Activated CD4-positive, alpha-beta T cell treated with anti-CD3 and anti-CD28 coated beads for 4 hours (primary cell): ENCODE data around the gene CDC34.

ENCODE experiments used
- DNase-seq, 2 donors: peaks; one replicate each; pipeline ENCODE4 v3.0.0-alpha.2; 2020

Gene CDC34

GRCh38 chr19:543910-544608 is 12.5 kb downstream of the CDC34 start, which contains the start of gene GZMM:
TSS of gene GZMM (plus strand) at chr19:544053. CDS start at chr19:544072, 19 bp downstream.
- DNase-seq, result peak; percentile 69 to 75

GRCh38 chr19:547117-547516 is 15.6 kb downstream of the CDC34 start:
- DNase-seq, result no peak

- DNase-seq, result no peak
Observed at GRCh38 chr19:547836-548720, 16.5 kb downstream of the CDC34 start.

- DNase-seq, result no peak
Observed at GRCh38 chr19:548886-549830, 17.6 kb downstream of the CDC34 start.

GRCh38 chr19:554817-555216 is 23.3 kb downstream of the CDC34 start:
- no peak for DNase-seq

GRCh38 chr19:555474-555808 is 23.9 kb downstream of the CDC34 start:
- no peak for DNase-seq

- no peak for DNase-seq
Observed at GRCh38 chr19:556611-557382, 25.2 kb downstream of the CDC34 start.

- no peak for DNase-seq
Observed at GRCh38 chr19:558770-559439, 27.3 kb downstream of the CDC34 start.

GRCh38 chr19:560121-560520 is 28.6 kb downstream of the CDC34 start:
- DNase-seq, result no peak

- DNase-seq, result no peak
Observed at GRCh38 chr19:566403-566802, 34.8 kb downstream of the CDC34 start.

GRCh38 chr19:566844-567243 is 35.3 kb downstream of the CDC34 start:
- DNase-seq, result no peak

- no peak for DNase-seq
Observed at GRCh38 chr19:567296-567900, 35.8 kb downstream of the CDC34 start.

- DNase-seq, result no peak
Observed at GRCh38 chr19:570251-570686, 38.7 kb downstream of the CDC34 start.

- peak in 1 of 2 donors; percentile 26 for DNase-seq
Observed at GRCh38 chr19:570937-571565, 39.5 kb downstream of the CDC34 start.

GRCh38 chr19:571566-571974 is 40.0 kb downstream of the CDC34 start:
- DNase-seq, result no peak

GRCh38 chr19:572140-572742 is 40.7 kb downstream of the CDC34 start, which contains the start of gene BSG:
TSS of gene BSG (plus strand) at chr19:572596. CDS start at chr19:572635, 39 bp downstream.
- peak; percentile 97 to 98 for DNase-seq

GRCh38 chr19:572743-573518 is 41.4 kb downstream of the CDC34 start:
- no peak for DNase-seq

- no peak for DNase-seq
Observed at GRCh38 chr19:573519-573825, 41.9 kb downstream of the CDC34 start.
